K562 (cell line): ENCODE results near the gene RPS2. TPM values are rescaled to one million over a fixed set of nuclear protein-coding genes. Genes with fewer than 3 reads are reported as not detected.

Experiments used
- ATAC-seq: fragments of 200-7000 bp; cut with Tn5 transposase; 3 replicates; pipeline ENCODE4 v1.9.1; 2020; ENCODE audit warnings: moderate library complexity
- BruUV-seq: library from RNA; stranded (reverse); fragments of 400-500 nt; replicated peaks from 2 replicates; lab custom pipeline; 2021; lab: Mats Ljungman, UMichigan
- CTCF ChIA-PET: fragments of 300-600 bp; formaldehyde crosslinking; extraction: SDS; loops from one replicate; lab custom pipeline; 2021; ENCODE audit warnings: low intra/inter-chr PET ratio; lab: Yijun Ruan, JAX
- POLR2A ChIA-PET: fragments of 300-600, 350-650 bp; sonication (Branson Sonifier 250); formaldehyde crosslinking; extraction: SDS; loops from one replicate; lab custom pipeline; 2021; ENCODE audit warnings: antibody characterized with exemption, inconsistent platforms; lab: Yijun Ruan, JAX
- DNase-seq, 4 experiments: peaks; one replicate each; pipeline versions ENCODE4 v3.0.0 to v3.0.0-alpha.2; 2011 to 2018; ENCODE audit warnings: low spot score in 3 of 4, mixed read lengths in 3 of 4; ENCODE audit errors: extremely low read depth in 1 of 4
- FAIRE-seq: peaks from 2 replicates; lab custom pipeline; 2011; peaks lifted over from hg19 to GRCh38; lab: Jason Lieb, UNC
- H2AFZ ChIP-seq: 2 replicates; pipeline ENCODE4 v1.6.0; 2011; ENCODE audit warnings: low read depth, low read length, control low read depth, inconsistent platforms
- H3K27ac ChIP-seq: fragments of 200-600 bp; 3 replicates; pipeline ENCODE4 v1.8.0; 2011; ENCODE audit warnings: low read depth, mild to moderate bottlenecking, control low read depth, inconsistent platforms, low read length, moderate library complexity, mixed read lengths; ENCODE audit errors: extremely low read depth
- H3K27me3 ChIP-seq, 2 experiments: fragments of 300-600 bp in 1 of 2; 2 replicates in 1 of 2; 3 replicates in 1 of 2; pipeline versions ENCODE4 v1.6.0 to v1.8.0; 2011; ENCODE audit warnings: inconsistent platforms in 2 of 2, low read length in 2 of 2, mild to moderate bottlenecking in 1 of 2, mixed read lengths in 1 of 2, moderate library complexity in 1 of 2; ENCODE audit not compliant: control insufficient read depth in 2 of 2, insufficient read depth in 2 of 2
- H3K36me3 ChIP-seq: fragments of 300-600 bp; 3 replicates; pipeline ENCODE4 v1.8.0; 2011; ENCODE audit warnings: mild to moderate bottlenecking, low read length, inconsistent platforms; ENCODE audit not compliant: control insufficient read depth, insufficient read depth
- H3K4me1 ChIP-seq, 2 experiments: fragments of 200-600 bp in 1 of 2; replicated peaks in 1 of 2; 2 replicates in 1 of 2; 3 replicates in 1 of 2; pipeline versions ENCODE4 v1.5.1 to v1.8.0; 2011; ENCODE audit warnings: inconsistent platforms in 2 of 2, low read length in 2 of 2, mild to moderate bottlenecking in 1 of 2, mixed read lengths in 1 of 2, moderate library complexity in 1 of 2; ENCODE audit not compliant: control insufficient read depth in 2 of 2, insufficient read depth in 2 of 2
- H3K4me2 ChIP-seq: 2 replicates; pipeline ENCODE4 v1.6.1; 2011; ENCODE audit warnings: low read length, control low read depth, inconsistent platforms, mixed read lengths; ENCODE audit not compliant: insufficient read depth
- H3K4me3 ChIP-seq: fragments of 200-600 bp; sonication (generic), shearing (Covaris generic); 2 replicates; pipeline ENCODE4 v1.5.1; 2016; ENCODE audit warnings: control low read depth, inconsistent platforms
- H3K79me2 ChIP-seq: fragments of 200-600 bp; 3 replicates; pipeline ENCODE4 v1.8.0; 2011; ENCODE audit warnings: low read length, inconsistent platforms; ENCODE audit not compliant: control insufficient read depth, insufficient read depth
- H3K9ac ChIP-seq, 2 experiments: 2 replicates each; pipeline versions ENCODE4 v1.6.0 to v1.6.1; 2011; ENCODE audit warnings: low read depth in 2 of 2, low read length in 2 of 2, control low read depth in 1 of 2, inconsistent platforms in 1 of 2, mild to moderate bottlenecking in 1 of 2, mixed read lengths in 1 of 2; ENCODE audit not compliant: insufficient read depth in 1 of 2
- H3K9me1 ChIP-seq: one replicate; pipeline ENCODE4 v1.6.0; 2011; ENCODE audit warnings: inconsistent platforms, mild to moderate bottlenecking, low read length, moderate library complexity; ENCODE audit not compliant: control insufficient read depth, insufficient read depth
- H3K9me3 ChIP-seq: replicated peaks from 2 replicates; pipeline ENCODE4 v1.5.1; 2011; ENCODE audit warnings: low read depth, low read length, inconsistent platforms; ENCODE audit not compliant: control insufficient read depth, insufficient read depth
- H4K20me1 ChIP-seq: replicated peaks from 2 replicates; pipeline ENCODE4 v1.6.1; 2011; ENCODE audit warnings: low read length, inconsistent platforms, mixed read lengths; ENCODE audit not compliant: control insufficient read depth, insufficient read depth
- NFE2L1 ChIP-seq: fragments of 450-650 bp; IDR thresholded peaks from 2 replicates; pipeline ENCODE4 v1.6.1; 2016; ENCODE audit warnings: missing genetic modification characterization, low read depth, mild to moderate bottlenecking, missing compliant biosample characterization, moderate library complexity, borderline replicate concordance
- POLR2G ChIP-seq: fragments of 200-400 bp; formaldehyde crosslinking; IDR thresholded peaks from 2 replicates; pipeline ENCODE4 v1.6.1; 2017; ENCODE audit warnings: low read depth, mild to moderate bottlenecking, antibody characterized with exemption, low read length, moderate library complexity
- RBFOX2 ChIP-seq: fragments of 200-400 bp; formaldehyde crosslinking; IDR thresholded peaks from 2 replicates; pipeline ENCODE4 v1.6.1; 2017; ENCODE audit warnings: low read depth, mild to moderate bottlenecking, low read length, moderate library complexity
- WGBS: fragments of 100-300 bp; shearing (Covaris generic); methylation state at CpG from one replicate; pipeline ENCODE4 v1.1.6; 2016; ENCODE audit warnings: low coverage, mixed read lengths; ENCODE audit not compliant: insufficient coverage; ENCODE audit errors: missing lambda C conversion rate; 5-methylcytosine and 5-hydroxymethylcytosine counted together
- in situ Hi-C: fragments of 300-500 bp; cut with MboI; formaldehyde crosslinking; loops from 4 replicates; pipeline ENCODE4 v1.15.0; 2018; ENCODE audit warnings: inconsistent platforms, mixed read lengths
- intact Hi-C: fragments of 100-400 bp; cut with micrococcal nuclease; formaldehyde crosslinking; loops from 2 replicates; pipeline ENCODE4 v1.14.2; 2022
- polyA plus RNA-seq, 8 experiments: library from polyadenylated mRNA; depleted of rRNA in 4 of 8; stranded (reverse) in 5 of 8; unstranded in 3 of 8; fragments of >200 nt; fragmentation: Nextera tagmentation in 2 of 8; fragmentation: Illumina TruSeq in 1 of 8; extraction: Ambion mirVana in 2 of 8; extraction: Trizol in 1 of 8; gene quantifications; 2 replicates each; pipeline versions ENCODE4 v1.2.1 to v1.2.3, GENCODE V29; 2011 to 2014; ENCODE audit warnings: inconsistent platforms in 1 of 8, missing spikeins in 1 of 8
- total RNA-seq, 7 experiments: library from RNA; depleted of rRNA in 6 of 7; stranded (reverse); fragments of >200 nt in 6 of 7; fragmentation: Illumina TruSeq in 2 of 7; extraction: Trizol in 2 of 7; gene quantifications; 2 replicates each; pipeline versions ENCODE4 v1.2.1 to v1.2.3, GENCODE V29; 2011 to 2021; ENCODE audit warnings: low replicate concordance in 1 of 7
- TF ChIP-seq, protein P1 (sequence below): fragments of 450-650 bp; IDR thresholded peaks from 2 replicates; pipeline ENCODE4 v1.6.1; 2018; ENCODE audit warnings: mild to moderate bottlenecking, low read depth; ENCODE audit not compliant: partially characterized antibody

RPS2 gene
- total and polyA plus RNA-seq, 9 of the 15 experiments (the other 6 are each of a cell fraction or from before 2014, with no cell fraction given) = 834 to 4,794 (median 3,793) TPM

DNA sequence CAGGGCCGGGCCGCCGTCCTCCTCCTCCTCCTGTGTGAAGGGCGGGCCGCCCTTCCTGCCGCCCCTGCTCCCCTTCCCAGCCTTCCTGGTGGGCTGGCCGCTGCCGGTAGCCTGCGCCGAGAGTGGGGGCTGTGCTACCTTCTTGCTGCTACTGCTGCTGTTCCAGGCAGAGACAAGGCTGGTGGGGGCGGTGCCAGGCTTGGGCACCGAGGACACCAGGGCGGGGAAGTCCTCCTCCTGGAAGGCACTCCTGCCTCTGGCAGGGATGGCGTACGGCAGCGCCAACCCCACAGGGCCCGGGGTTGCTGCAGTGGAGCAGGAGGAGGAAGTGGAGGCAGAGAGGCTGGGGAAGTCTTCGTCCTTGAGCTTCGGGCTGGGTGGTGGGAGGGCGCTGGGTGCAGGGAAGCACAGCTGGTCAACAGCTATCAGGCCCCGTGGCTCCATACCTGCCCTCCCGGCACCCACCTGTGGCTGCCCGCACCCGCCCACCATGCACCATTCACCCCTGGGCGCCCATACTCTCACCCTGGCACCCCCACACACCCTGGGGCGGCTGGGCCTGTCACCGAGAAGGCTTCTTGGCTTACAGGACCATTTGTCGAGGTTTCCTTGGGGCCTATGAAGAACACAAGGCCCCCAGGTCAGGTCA lies 35.4 kb upstream of the RPS2 start:
- in situ Hi-C loops (no loop called here), intact Hi-C loops (no loop called here)
- DNase-seq = no peak
- H3K9me1 ChIP-seq = no peaks in the 10 kb centered on the region
- CTCF ChIA-PET = no interaction called here
- no peak overlapping the region for H3K9ac ChIP-seq
- H3K27ac ChIP-seq = no peak overlapping the region
- WGBS = 92% methylated on average over 10 of the region's 28 CpGs
- no peak overlapping the region for H3K4me2 ChIP-seq
- H3K9me3 ChIP-seq = no peaks in the 10 kb centered on the region
- no peak overlapping the region for H2AFZ ChIP-seq
- BruUV-seq = no TSS peak
- H3K36me3 ChIP-seq = peaks cover 91% of the 10 kb centered on the region
- peaks cover 17% of the 10 kb centered on the region for H4K20me1 ChIP-seq
- no peak for TF ChIP-seq NFE2L1 (tag)
- TF ChIP-seq RBFOX2 = peak; percentile 55
- TF ChIP-seq, protein P1, sequence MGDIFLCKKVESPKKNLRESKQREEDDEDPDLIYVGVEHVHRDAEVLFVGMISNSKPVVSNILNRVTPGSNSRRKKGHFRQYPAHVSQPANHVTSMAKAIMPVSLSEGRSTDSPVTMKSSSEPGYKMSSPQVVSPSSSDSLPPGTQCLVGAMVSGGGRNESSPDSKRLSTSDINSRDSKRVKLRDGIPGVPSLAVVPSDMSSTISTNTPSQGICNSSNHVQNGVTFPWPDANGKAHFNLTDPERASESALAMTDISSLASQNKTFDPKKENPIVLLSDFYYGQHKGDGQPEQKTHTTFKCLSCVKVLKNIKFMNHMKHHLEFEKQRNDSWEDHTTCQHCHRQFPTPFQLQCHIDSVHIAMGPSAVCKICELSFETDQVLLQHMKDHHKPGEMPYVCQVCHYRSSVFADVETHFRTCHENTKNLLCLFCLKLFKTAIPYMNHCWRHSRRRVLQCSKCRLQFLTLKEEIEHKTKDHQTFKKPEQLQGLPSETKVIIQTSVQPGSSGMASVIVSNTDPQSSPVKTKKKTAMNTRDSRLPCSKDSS = no peak
- peak; percentile 58 for TF ChIP-seq POLR2G
- FAIRE-seq = no peak
- H3K4me1 ChIP-seq = peaks cover 7 to 62% of the 10 kb centered on the region in 2 experiments
- POLR2A ChIA-PET = interaction anchor here (0.6 kb wide), 2 partner anchors 15 to 164 kb away, joined by 3 read pairs; no protein-coding TSS in a partner anchor
- no peak overlapping the region for H3K4me3 ChIP-seq
- no peaks in the 10 kb centered on the region for H3K27me3 ChIP-seq
- H3K79me2 ChIP-seq = peaks cover 37% of the 10 kb centered on the region
- no peak for ATAC-seq
